ENCODE data around the gene SIRPB1. TPM values are rescaled to one million over a fixed set of nuclear protein-coding genes. Genes with fewer than 3 reads are reported as not detected.

Gene SIRPB1
- total RNA-seq, 1 donor from 2014 or later, result not detected

DNA sequence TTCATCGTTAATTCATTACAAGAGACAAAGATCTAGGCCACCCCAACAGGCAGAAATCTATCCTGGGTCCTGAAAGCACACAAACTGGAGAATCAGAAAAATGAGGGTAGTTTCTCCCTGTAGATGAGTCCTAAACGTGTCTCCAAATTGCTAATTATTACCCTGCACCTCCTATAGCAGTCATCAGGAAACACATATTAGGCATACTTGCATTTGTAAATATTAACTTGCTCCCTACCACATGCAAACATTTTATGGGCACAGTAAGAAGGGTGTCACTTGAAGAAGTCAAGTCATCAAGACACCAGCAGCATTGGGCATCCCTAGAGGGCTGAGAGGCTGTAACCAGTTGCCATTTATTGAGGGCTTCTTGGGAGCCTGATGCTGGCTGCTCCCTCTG is 17.9 kb upstream of the SIRPB1 start:
- no peaks in the 10 kb centered on the region for H3K4me1 Mint-ChIP-seq (ENCODE audit: unreplicated experiment)
- peaks cover 2% of the 10 kb centered on the region for H3K27me3 Mint-ChIP-seq (ENCODE audit: unreplicated experiment)
- no peak overlapping the region for H3K27ac Mint-ChIP-seq (ENCODE audit: unreplicated experiment)
- TF ChIP-seq, protein P1, sequence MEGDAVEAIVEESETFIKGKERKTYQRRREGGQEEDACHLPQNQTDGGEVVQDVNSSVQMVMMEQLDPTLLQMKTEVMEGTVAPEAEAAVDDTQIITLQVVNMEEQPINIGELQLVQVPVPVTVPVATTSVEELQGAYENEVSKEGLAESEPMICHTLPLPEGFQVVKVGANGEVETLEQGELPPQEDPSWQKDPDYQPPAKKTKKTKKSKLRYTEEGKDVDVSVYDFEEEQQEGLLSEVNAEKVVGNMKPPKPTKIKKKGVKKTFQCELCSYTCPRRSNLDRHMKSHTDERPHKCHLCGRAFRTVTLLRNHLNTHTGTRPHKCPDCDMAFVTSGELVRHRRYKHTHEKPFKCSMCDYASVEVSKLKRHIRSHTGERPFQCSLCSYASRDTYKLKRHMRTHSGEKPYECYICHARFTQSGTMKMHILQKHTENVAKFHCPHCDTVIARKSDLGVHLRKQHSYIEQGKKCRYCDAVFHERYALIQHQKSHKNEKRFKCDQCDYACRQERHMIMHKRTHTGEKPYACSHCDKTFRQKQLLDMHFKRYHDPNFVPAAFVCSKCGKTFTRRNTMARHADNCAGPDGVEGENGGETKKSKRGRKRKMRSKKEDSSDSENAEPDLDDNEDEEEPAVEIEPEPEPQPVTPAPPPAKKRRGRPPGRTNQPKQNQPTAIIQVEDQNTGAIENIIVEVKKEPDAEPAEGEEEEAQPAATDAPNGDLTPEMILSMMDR (IDR thresholded peaks at IDR 0.05; ENCODE audit: unreplicated experiment), result no peak
- DNase-seq (ENCODE audit: low spot score), result no peak
- no peak overlapping the region for H3K4me3 Mint-ChIP-seq (ENCODE audit: unreplicated experiment)
- no peaks in the 10 kb centered on the region for H3K36me3 Mint-ChIP-seq (ENCODE audit: low read depth, unreplicated experiment)
- no peaks in the 10 kb centered on the region for H3K9me3 Mint-ChIP-seq (ENCODE audit: unreplicated experiment)

DNA sequence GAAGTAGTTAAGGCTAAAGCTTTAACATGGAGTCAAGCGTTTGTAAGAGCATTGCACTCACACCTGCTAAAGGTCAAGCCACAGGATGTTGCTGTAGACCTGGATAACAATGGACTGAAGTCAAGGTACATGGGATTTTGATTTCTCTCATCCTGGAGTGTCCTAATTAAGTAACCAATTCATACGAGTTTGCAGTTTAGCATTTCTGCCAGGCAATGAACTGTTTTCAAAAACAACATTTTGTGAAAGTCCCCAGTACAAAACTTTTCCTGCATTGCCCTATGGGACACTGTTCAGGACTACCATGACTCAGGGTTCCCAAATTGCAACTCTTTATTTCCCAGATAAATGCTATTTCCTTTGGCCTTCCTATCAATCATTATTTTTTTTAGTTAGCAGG is 17.4 kb upstream of the SIRPB1 start:
- H3K27ac Mint-ChIP-seq (ENCODE audit: unreplicated experiment), result no peak overlapping the region
- no peaks in the 10 kb centered on the region for H3K9me3 Mint-ChIP-seq (ENCODE audit: unreplicated experiment)
- no peaks in the 10 kb centered on the region for H3K36me3 Mint-ChIP-seq (ENCODE audit: low read depth, unreplicated experiment)
- no peak overlapping the region for H3K4me3 Mint-ChIP-seq (ENCODE audit: unreplicated experiment)
- no peak for DNase-seq (ENCODE audit: low spot score)
- no peaks in the 10 kb centered on the region for H3K4me1 Mint-ChIP-seq (ENCODE audit: unreplicated experiment)
- TF ChIP-seq, protein P1 (IDR thresholded peaks at IDR 0.05; ENCODE audit: unreplicated experiment), result no peak
- H3K27me3 Mint-ChIP-seq (ENCODE audit: unreplicated experiment), result peaks cover 2% of the 10 kb centered on the region

DNA sequence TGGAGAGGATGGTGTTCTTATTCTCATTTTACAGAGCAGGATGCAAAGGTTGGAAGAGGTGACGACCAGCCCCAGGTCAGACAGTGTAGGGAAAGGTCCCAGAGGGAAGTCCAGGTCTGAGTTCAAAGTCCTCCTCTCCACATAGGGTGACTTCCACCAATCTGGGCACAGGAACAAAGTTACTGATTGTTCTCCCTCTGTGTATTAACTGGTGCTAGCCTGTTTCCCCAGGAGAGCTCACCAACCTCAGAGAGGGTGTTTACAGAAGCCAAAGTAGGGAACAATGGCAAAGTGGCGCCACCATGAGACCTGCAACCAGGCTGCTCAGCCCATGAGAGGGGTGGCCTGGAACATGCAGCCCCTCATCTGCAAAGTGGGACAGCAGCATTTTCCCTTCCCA is 16.8 kb upstream of the SIRPB1 start:
- Mint-ChIP-seq H3K4me3 (ENCODE audit: unreplicated experiment) (no peak overlapping the region), H3K36me3 (ENCODE audit: low read depth, unreplicated experiment) (no peaks in the 10 kb centered on the region), H3K4me1 (ENCODE audit: unreplicated experiment) (no peaks in the 10 kb centered on the region), H3K9me3 (ENCODE audit: unreplicated experiment) (no peaks in the 10 kb centered on the region), H3K27me3 (ENCODE audit: unreplicated experiment) (peaks cover 2% of the 10 kb centered on the region), H3K27ac (ENCODE audit: unreplicated experiment) (no peak overlapping the region)
- TF ChIP-seq, protein P1 (IDR thresholded peaks at IDR 0.05; ENCODE audit: unreplicated experiment), result no peak
- DNase-seq (ENCODE audit: low spot score), result no peak

DNA sequence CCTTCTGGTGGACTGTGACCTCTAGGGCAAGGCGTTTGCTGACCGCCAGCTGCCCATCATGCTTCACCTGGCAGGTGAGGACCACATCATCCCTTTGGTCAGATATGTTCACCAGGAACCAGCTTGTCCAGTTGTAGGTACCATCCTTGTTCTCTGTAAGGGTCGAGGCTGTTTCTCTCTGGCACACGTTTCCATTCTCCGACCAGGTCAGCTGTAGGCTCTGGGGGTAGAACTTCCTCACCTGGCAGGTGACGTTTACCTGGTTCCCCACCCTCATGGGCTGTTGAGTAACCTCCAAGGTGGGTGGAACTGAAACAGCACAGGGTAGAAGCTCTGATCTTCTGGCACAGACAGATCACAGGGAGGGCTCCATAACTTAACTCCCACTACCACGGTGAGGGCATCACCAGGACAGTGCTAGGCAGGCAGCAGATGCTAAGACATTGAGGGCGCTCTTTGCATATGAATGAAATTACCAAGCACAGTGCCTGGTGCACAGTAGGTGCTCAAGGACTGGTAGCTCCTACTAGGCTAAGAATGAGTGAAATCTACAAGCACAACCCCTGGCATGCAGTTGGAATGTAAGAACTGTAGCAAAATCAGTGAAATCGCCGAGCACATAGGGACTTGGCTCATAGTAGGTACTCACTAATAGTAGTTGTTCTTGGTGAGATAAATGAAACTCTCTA is 15.6 kb upstream of the SIRPB1 start:
- no peaks in the 10 kb centered on the region for H3K36me3 Mint-ChIP-seq (ENCODE audit: low read depth, unreplicated experiment)
- H3K27me3 Mint-ChIP-seq (ENCODE audit: unreplicated experiment), result peaks cover 2% of the 10 kb centered on the region
- H3K27ac Mint-ChIP-seq (ENCODE audit: unreplicated experiment), result no peak overlapping the region
- no peaks in the 10 kb centered on the region for H3K9me3 Mint-ChIP-seq (ENCODE audit: unreplicated experiment)
- H3K4me1 Mint-ChIP-seq (ENCODE audit: unreplicated experiment), result peaks cover 6% of the 10 kb centered on the region
- no peak overlapping the region for H3K4me3 Mint-ChIP-seq (ENCODE audit: unreplicated experiment)
- no peak for DNase-seq (ENCODE audit: low spot score)
- TF ChIP-seq, protein P1 (IDR thresholded peaks at IDR 0.05; ENCODE audit: unreplicated experiment), result no peak

DNA sequence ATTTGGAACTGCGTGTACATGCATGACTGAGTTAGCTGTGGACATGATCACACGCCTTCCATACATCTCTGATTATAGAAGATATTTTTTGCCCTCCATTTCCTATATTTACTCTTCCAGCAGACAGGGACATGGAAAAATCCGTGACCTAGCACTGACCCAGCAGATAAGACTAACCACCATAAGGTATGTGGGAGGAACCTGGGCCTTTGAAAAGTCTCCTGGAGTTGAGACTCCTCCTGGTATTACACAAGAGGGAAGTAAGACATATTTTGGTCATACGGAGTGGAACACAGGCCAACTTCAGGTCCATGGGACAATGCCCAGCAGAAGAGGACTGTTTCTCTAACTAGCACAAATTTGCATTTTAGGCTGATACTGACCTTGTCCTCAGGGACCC is 13.7 kb upstream of the SIRPB1 start:
- H3K27me3 Mint-ChIP-seq (ENCODE audit: unreplicated experiment), result peaks cover 4% of the 10 kb centered on the region
- H3K36me3 Mint-ChIP-seq (ENCODE audit: low read depth, unreplicated experiment), result no peaks in the 10 kb centered on the region
- no peak overlapping the region for H3K27ac Mint-ChIP-seq (ENCODE audit: unreplicated experiment)
- H3K4me3 Mint-ChIP-seq (ENCODE audit: unreplicated experiment), result no peak overlapping the region
- TF ChIP-seq, protein P1 (IDR thresholded peaks at IDR 0.05; ENCODE audit: unreplicated experiment), result no peak
- H3K9me3 Mint-ChIP-seq (ENCODE audit: unreplicated experiment), result no peaks in the 10 kb centered on the region
- no peak for DNase-seq (ENCODE audit: low spot score)
- H3K4me1 Mint-ChIP-seq (ENCODE audit: unreplicated experiment), result peaks cover 16% of the 10 kb centered on the region

Measured in endothelial cell (in vitro differentiated cells).